Fibroblast of gingiva (primary cell): ENCODE results near the gene ZGPAT.

Experiments used
- DNase-seq: peaks from one replicate; pipeline ENCODE4 v3.0.0-alpha.2; 2011; ENCODE audit warnings: low read depth

ZGPAT gene

DNA sequence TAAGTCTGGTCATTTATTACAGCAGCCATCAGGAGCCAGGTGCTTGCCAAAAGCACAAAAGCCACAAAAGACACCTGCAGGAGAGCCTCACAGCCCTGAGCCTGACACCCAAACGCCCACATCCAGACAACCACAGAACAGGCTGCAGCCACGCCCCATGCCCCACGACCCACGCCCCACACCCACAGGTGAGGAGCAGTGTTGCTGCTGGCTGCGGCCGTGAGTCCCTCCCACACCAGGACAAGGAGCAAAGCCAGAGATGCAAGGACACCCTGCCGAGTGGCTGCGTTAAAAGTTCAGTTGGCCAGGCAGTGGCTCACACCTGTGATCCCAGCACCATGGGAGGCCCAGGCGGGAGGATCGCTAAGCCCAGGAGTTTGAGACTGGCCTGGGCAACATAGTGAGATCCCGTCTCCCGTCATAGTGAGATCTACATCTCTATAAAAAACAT is 74.7 kb downstream of the ZGPAT start:
- DNase-seq = no peak

DNA sequence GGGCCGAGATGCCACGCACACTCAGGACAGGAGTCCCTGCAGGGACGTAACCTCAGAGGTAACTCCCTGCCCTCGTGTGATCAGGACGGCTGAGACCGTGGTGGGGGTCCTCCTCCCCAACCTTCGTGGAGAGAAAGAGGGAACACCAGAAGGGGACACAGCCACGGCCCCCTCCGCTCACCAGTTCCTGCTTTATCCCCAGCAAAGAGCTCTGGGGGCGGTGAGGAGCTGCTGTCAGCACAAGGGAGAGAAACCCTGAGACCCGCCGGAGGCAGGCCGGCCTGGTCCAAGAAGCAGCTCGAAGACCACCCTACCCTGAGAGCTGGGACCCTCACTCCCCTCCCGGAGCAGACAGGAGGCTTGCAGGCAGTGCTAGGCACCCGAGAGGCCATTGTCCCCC is 76.1 kb downstream of the ZGPAT start:
- no peak for DNase-seq

DNA sequence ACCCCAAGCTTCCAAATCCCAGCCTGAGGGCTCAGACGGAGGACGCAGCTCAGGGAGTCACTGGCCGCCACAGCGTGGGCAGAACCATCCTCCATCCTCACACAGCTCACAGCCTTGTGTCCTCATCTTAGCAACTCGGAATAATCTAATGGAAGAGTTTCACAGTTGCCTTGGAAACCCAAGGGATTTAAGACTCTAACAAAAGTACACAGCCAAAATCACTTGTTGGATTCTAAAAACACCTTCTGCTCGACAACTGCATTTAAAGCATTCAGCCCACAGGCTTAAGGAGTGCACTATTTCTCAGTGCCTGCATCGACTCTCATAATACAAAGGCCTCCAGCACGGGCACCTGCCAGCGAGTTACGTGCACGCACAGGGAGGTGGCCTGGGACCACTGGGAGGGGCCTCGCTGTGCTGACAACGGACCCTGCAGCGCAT is 77.9 kb downstream of the ZGPAT start:
- no peak for DNase-seq
